ENCODE results near the gene LRRC46.

LRRC46 gene

DNA sequence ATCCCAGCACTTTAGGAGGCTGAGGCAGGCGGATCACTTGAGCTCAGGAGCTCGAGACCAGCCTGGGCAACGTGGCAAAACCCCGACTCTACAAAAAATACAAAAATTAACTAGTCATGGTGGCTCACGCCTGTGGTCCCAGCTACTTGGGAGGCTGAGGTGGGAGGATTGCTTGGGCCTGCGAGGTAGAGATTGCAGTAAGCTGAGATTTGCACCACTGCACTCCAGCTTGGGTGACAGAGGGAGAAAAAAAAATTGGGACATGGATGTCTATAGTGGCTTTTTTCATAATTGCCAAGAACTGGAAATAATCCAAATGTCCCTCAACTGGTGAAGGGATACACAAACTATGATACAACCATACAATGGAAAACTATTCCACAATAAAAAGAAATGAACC is 38.5 kb upstream of the LRRC46 start:
- Histone ChIP-seq H3K9me2 (ENCODE audit: low read depth, low read length) (no peaks in the 10 kb centered on the region), H3K79me2 (ENCODE audit: insufficient read depth, low read length) (no peaks in the 10 kb centered on the region), H3K36me3 (ENCODE audit: insufficient read depth, low read length) (no peaks in the 10 kb centered on the region), H3K4me2 (ENCODE audit: low read length) (no peak overlapping the region), H3K9me3 (ENCODE audit: low read length) (no peaks in the 10 kb centered on the region), H3K27me3 (ENCODE audit: insufficient read depth, low read length) (0 out of 2 replicates have a peak, but pooled peaks cover 4% of the 10 kb centered on the region), H3K9ac (ENCODE audit: low read length) (no peak overlapping the region), H2AFZ (ENCODE audit: low read length) (no peak overlapping the region), H3K27ac (ENCODE audit: low read depth, low read length, poor library complexity, severe bottlenecking) (no peak overlapping the region), H4K20me1 (ENCODE audit: insufficient read depth, low read length) (no peaks in the 10 kb centered on the region), H3K4me3 (ENCODE audit: low read depth, low read length, poor library complexity, severe bottlenecking) (no peak overlapping the region), H3F3A (ENCODE audit: insufficient read depth, low read length) (no peaks in the 10 kb centered on the region), H3K4me1 (ENCODE audit: insufficient read depth, low read length, severe bottlenecking) (no peaks in the 10 kb centered on the region)
- TF ChIP-seq CTCF (IDR thresholded peaks at IDR 0.05; ENCODE audit: low read length) (no peak), EZH2 (IDR thresholded peaks at IDR 0.05; ENCODE audit: borderline replicate concordance, low read length) (no peak)

GRCh38 chr17:47797797-47798196 is 33.7 kb upstream of the LRRC46 start:
- Histone ChIP-seq H3F3A (ENCODE audit: insufficient read depth, low read length) (no peaks in the 10 kb centered on the region), H3K9ac (ENCODE audit: low read length) (no peak overlapping the region), H3K9me3 (ENCODE audit: low read length) (no peaks in the 10 kb centered on the region), H3K27ac (ENCODE audit: low read depth, low read length, poor library complexity, severe bottlenecking) (no peak overlapping the region), H3K27me3 (ENCODE audit: insufficient read depth, low read length) (0 out of 2 replicates have a peak, but pooled peaks cover under 1% of the 10 kb centered on the region), H3K9me2 (ENCODE audit: low read depth, low read length) (no peaks in the 10 kb centered on the region), H3K4me3 (ENCODE audit: low read depth, low read length, poor library complexity, severe bottlenecking) (no peak overlapping the region), H3K4me1 (ENCODE audit: insufficient read depth, low read length, severe bottlenecking) (no peaks in the 10 kb centered on the region), H4K20me1 (ENCODE audit: insufficient read depth, low read length) (no peaks in the 10 kb centered on the region), H2AFZ (ENCODE audit: low read length) (no peak overlapping the region), H3K36me3 (ENCODE audit: insufficient read depth, low read length) (no peaks in the 10 kb centered on the region), H3K79me2 (ENCODE audit: insufficient read depth, low read length) (no peaks in the 10 kb centered on the region), H3K4me2 (ENCODE audit: low read length) (no peak overlapping the region)
- no peak for TF ChIP-seq EZH2 (IDR thresholded peaks at IDR 0.05; ENCODE audit: borderline replicate concordance, low read length)
- TF ChIP-seq CTCF (IDR thresholded peaks at IDR 0.05; ENCODE audit: low read length), result no peak

DNA sequence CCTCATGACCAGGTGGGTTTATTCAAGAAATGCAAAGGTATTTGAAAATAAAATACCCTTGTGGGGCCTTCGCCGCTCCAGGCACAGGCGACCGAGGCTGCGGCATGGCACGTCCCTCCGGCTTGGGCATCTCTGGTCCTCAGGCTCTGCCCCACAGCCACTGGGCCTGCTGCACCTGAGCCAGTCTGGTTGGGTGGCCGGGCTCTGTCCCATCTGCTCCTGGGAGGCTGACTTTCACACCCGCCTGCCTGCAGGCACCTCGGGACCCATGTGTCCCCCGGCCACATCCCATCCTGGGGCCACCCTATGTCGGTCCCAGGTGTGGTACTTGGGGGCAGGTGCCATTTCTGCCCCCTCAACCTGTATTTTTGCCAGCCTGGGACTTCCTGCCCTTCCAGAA is 30.8 kb upstream of the LRRC46 start:
- Histone ChIP-seq H2AFZ (ENCODE audit: low read length) (no peak overlapping the region), H3K9ac (ENCODE audit: low read length) (no peak overlapping the region), H3K36me3 (ENCODE audit: insufficient read depth, low read length) (no peaks in the 10 kb centered on the region), H3K4me1 (ENCODE audit: insufficient read depth, low read length, severe bottlenecking) (no peaks in the 10 kb centered on the region), H3K27ac (ENCODE audit: low read depth, low read length, poor library complexity, severe bottlenecking) (no peak overlapping the region), H3K27me3 (ENCODE audit: insufficient read depth, low read length) (no peaks in the 10 kb centered on the region), H4K20me1 (ENCODE audit: insufficient read depth, low read length) (no peaks in the 10 kb centered on the region), H3K79me2 (ENCODE audit: insufficient read depth, low read length) (no peaks in the 10 kb centered on the region), H3K9me3 (ENCODE audit: low read length) (no peaks in the 10 kb centered on the region), H3K4me2 (ENCODE audit: low read length) (no peak overlapping the region), H3F3A (ENCODE audit: insufficient read depth, low read length) (no peaks in the 10 kb centered on the region), H3K4me3 (ENCODE audit: low read depth, low read length, poor library complexity, severe bottlenecking) (no peak overlapping the region), H3K9me2 (ENCODE audit: low read depth, low read length) (no peaks in the 10 kb centered on the region)
- TF ChIP-seq CTCF (IDR thresholded peaks at IDR 0.05; ENCODE audit: low read length), result no peak
- no peak for TF ChIP-seq EZH2 (IDR thresholded peaks at IDR 0.05; ENCODE audit: borderline replicate concordance, low read length)
